Natural killer cell (primary cell): ENCODE data around the gene MMP23B. TPM values are rescaled to one million over a fixed set of nuclear protein-coding genes. Genes with fewer than 3 reads are reported as not detected.
A peak's percentile ranks its signal among the peaks of the same experiment; 100 is the strongest.

Experiments
- ATAC-seq, 3 donors: fragments of 150-1000 bp in 2 of 3; fragments of 200-7000 bp in 1 of 3; cut with Tn5 transposase; 1 replicate in 1 of 3; 2 replicates in 2 of 3; pipeline ENCODE4 v1.10.0; 2021; ENCODE audit warnings: mild to moderate bottlenecking in 2 of 3, moderate library complexity in 2 of 3
- DNase-seq, 2 donors: peaks; one replicate each; pipeline versions ENCODE4 v3.0.0 to v3.0.0-alpha.2; 2013 to 2021; ENCODE audit warnings: mixed read lengths in 1 of 2
- H3K27ac ChIP-seq: one replicate; pipeline ENCODE4 v1.5.1; 2013; ENCODE audit warnings: mild to moderate bottlenecking, low read length
- H3K27me3 ChIP-seq: one replicate; pipeline ENCODE4 v1.6.1; 2013; ENCODE audit warnings: low read length; ENCODE audit not compliant: control insufficient read depth, insufficient read depth
- H3K36me3 ChIP-seq: one replicate; pipeline ENCODE4 v1.6.1; 2013; ENCODE audit warnings: low read length; ENCODE audit not compliant: control insufficient read depth, insufficient read depth
- H3K4me1 ChIP-seq: one replicate; pipeline ENCODE4 v1.6.1; 2013; ENCODE audit warnings: low read length; ENCODE audit not compliant: control insufficient read depth, insufficient read depth
- H3K4me3 ChIP-seq: one replicate; pipeline ENCODE4 v1.5.1; 2013; ENCODE audit warnings: low read length
- H3K9me3 ChIP-seq: one replicate; pipeline ENCODE4 v1.6.1; 2013; ENCODE audit warnings: low read length; ENCODE audit not compliant: control insufficient read depth, insufficient read depth
- H3K27ac Mint-ChIP-seq, 2 donors: one replicate each; pipeline ENCODE4 v1.8.0; 2022; ENCODE audit warnings: mild to moderate bottlenecking in 2 of 2, mixed read lengths in 2 of 2, moderate library complexity in 1 of 2
- H3K27me3 Mint-ChIP-seq, 2 donors: one replicate each; pipeline ENCODE4 v1.8.0; 2022; ENCODE audit warnings: low read depth in 2 of 2, mixed read lengths in 2 of 2
- H3K36me3 Mint-ChIP-seq: one replicate; pipeline ENCODE4 v1.8.0; 2022; ENCODE audit warnings: mixed read lengths
- H3K4me1 Mint-ChIP-seq, 2 donors: one replicate each; pipeline ENCODE4 v1.8.0; 2022; ENCODE audit warnings: mixed read lengths in 2 of 2
- H3K4me3 Mint-ChIP-seq: one replicate; pipeline ENCODE4 v1.8.0; 2022; ENCODE audit warnings: mild to moderate bottlenecking, moderate library complexity, mixed read lengths
- H3K9me3 Mint-ChIP-seq, 2 donors: one replicate each; pipeline ENCODE4 v1.8.0; 2022; ENCODE audit warnings: mixed read lengths in 2 of 2
- CTCF ChIP-seq: fragments of 200-600 bp; IDR thresholded peaks from one replicate; pipeline ENCODE4 v1.8.0; 2022; ENCODE audit warnings: antibody characterized with exemption
- WGBS: methylation state at CpG from one replicate; pipeline ENCODE4 v1.1.7; 2013; ENCODE audit warnings: missing lambda C conversion rate; ENCODE audit not compliant: insufficient coverage; 5-methylcytosine and 5-hydroxymethylcytosine counted together
- intact Hi-C: fragments of 100-400 bp; cut with micrococcal nuclease; formaldehyde crosslinking; loops from one replicate; pipeline ENCODE4 v1.14.2; 2022
- total RNA-seq, 4 donors: library from RNA; stranded (reverse); fragments of 120-200 nt in 1 of 4; gene quantifications; one replicate each; pipeline versions ENCODE4 v1.2.3 to v1.2.4, GENCODE V29; 2013 to 2022

Gene MMP23B
- total RNA-seq, 3 donors from 2014 or later (not counting 1 experiment from before 2014, with no cell fraction given) = 82.9 to 130 (median 126) TPM

- H3K27ac Mint-ChIP-seq = peak overlapping the region; percentile 48 to 96
- 84% methylated on average over 53 of the region's 53 CpGs for WGBS
These were observed 3.9 kb upstream of the MMP23B start for GRCh38 chr1:1627829-1628753.

GRCh38 chr1:1628754-1629429 lies 3.1 kb upstream of the MMP23B start:
- peak overlapping the region; percentile 42 for H3K4me3 ChIP-seq
- peaks cover 5 to 30% of the 10 kb centered on the region in 2 donors for H3K4me1 Mint-ChIP-seq
- no peaks in the 10 kb centered on the region for H3K27me3 Mint-ChIP-seq
- ATAC-seq (no peak), DNase-seq (peak; percentile 55 to 67)
- peak overlapping the region; percentile 49 for H3K27ac ChIP-seq
- H3K9me3 ChIP-seq = no peaks in the 10 kb centered on the region
- H3K36me3 ChIP-seq = no peaks in the 10 kb centered on the region
- no peak for TF ChIP-seq CTCF
- H3K27ac Mint-ChIP-seq = peak overlapping the region; percentile 48 to 96
- no peaks in the 10 kb centered on the region for H3K27me3 ChIP-seq
- H3K36me3 Mint-ChIP-seq = no peaks in the 10 kb centered on the region
- 15% methylated on average over 53 of the region's 53 CpGs for WGBS
- no peaks in the 10 kb centered on the region for H3K9me3 Mint-ChIP-seq
- intact Hi-C loops = no loop called here
- H3K4me3 Mint-ChIP-seq = peak overlapping the region; percentile 72
- peaks cover 56% of the 10 kb centered on the region for H3K4me1 ChIP-seq

More at GRCh38 chr1:1627829-1628753, 3.9 kb upstream of the MMP23B start:
- Histone ChIP-seq H3K9me3 (no peaks in the 10 kb centered on the region), H3K36me3 (no peaks in the 10 kb centered on the region), H3K27ac (peak overlapping the region; percentile 49), H3K4me1 (peaks cover 59% of the 10 kb centered on the region), H3K27me3 (no peaks in the 10 kb centered on the region), H3K4me3 (peak overlapping the region; percentile 42)
- no peak for TF ChIP-seq CTCF
- ATAC-seq (no peak), DNase-seq (peak; percentile 37 to 44)
- no peaks in the 10 kb centered on the region for H3K27me3 Mint-ChIP-seq
- H3K9me3 Mint-ChIP-seq = no peaks in the 10 kb centered on the region
- intact Hi-C loops = no loop called here
- peaks cover 5 to 30% of the 10 kb centered on the region in 2 donors for H3K4me1 Mint-ChIP-seq
- H3K36me3 Mint-ChIP-seq = no peaks in the 10 kb centered on the region
- H3K4me3 Mint-ChIP-seq = peak overlapping the region; percentile 72

- H3K9me3 Mint-ChIP-seq = no peaks in the 10 kb centered on the region
- H3K4me3 ChIP-seq = peak overlapping the region; percentile 42
- H3K27me3 Mint-ChIP-seq = no peaks in the 10 kb centered on the region
- no peaks in the 10 kb centered on the region for H3K36me3 ChIP-seq
- no peaks in the 10 kb centered on the region for H3K27me3 ChIP-seq
- peak overlapping the region; percentile 74 for H3K27ac ChIP-seq
- H3K4me1 ChIP-seq = peaks cover 50% of the 10 kb centered on the region
- peak; percentile 85 to 90 for DNase-seq
- ATAC-seq = peak; percentile 68 to 85 (median 70)
- peak overlapping the region; percentile 95 for H3K4me3 Mint-ChIP-seq
- no peak for TF ChIP-seq CTCF
- no peaks in the 10 kb centered on the region for H3K36me3 Mint-ChIP-seq
- H3K4me1 Mint-ChIP-seq = peaks cover 5 to 28% of the 10 kb centered on the region in 2 donors
- intact Hi-C loops = no loop called here
- H3K27ac Mint-ChIP-seq = peak overlapping the region; percentile 93 to 96
- WGBS = 12% methylated on average over 46 of the region's 48 CpGs
- no peaks in the 10 kb centered on the region for H3K9me3 ChIP-seq
These were observed 2.4 kb upstream of the MMP23B start for GRCh38 chr1:1629430-1630190.
